SK-N-SH (cell line): ENCODE data around the gene FAM124A. TPM values are rescaled to one million over a fixed set of nuclear protein-coding genes. Genes with fewer than 3 reads are reported as not detected.

Experiments used
- CTCF ChIA-PET: fragments of 300-600, 350-600 bp; formaldehyde crosslinking; extraction: SDS; loops from one replicate; lab custom pipeline; 2021; lab: Yijun Ruan, JAX
- POLR2A ChIA-PET: fragments of 350-600 bp; sonication (Branson Sonifier 250); formaldehyde crosslinking; extraction: SDS; loops from one replicate; lab custom pipeline; 2020; ENCODE audit warnings: antibody characterized with exemption, inconsistent platforms; lab: Yijun Ruan, JAX
- DNase-seq: peaks from one replicate; pipeline ENCODE4 v3.0.0; 2012
- H2AFZ ChIP-seq: fragments of 200-600 bp; sonication (generic); 2 replicates; pipeline ENCODE4 v1.8.1; 2016; ENCODE audit warnings: antibody characterized with exemption, mild to moderate bottlenecking, low read depth
- H3F3A ChIP-seq: fragments of 200-600 bp; sonication (generic); replicated peaks from 2 replicates; pipeline ENCODE3; 2016; ENCODE audit warnings: antibody characterized with exemption, mild to moderate bottlenecking; ENCODE audit not compliant: insufficient read depth
- H3K27ac ChIP-seq, 2 experiments: fragments of 200-500 bp in 1 of 2; fragments of 200-600 bp in 1 of 2; sonication (Bioruptor generic) in 1 of 2; sonication (generic), shearing (Covaris generic) in 1 of 2; 2 replicates each; pipeline versions ENCODE4 v1.5.1 to v1.6.1; 2014 to 2016; ENCODE audit warnings: low read depth in 2 of 2, inconsistent platforms in 1 of 2, low read length in 1 of 2, mild to moderate bottlenecking in 1 of 2, mixed read lengths in 1 of 2
- H3K27me3 ChIP-seq: fragments of 200-600 bp; sonication (generic), shearing (Covaris generic); 2 replicates; pipeline ENCODE4 v1.6.1; 2016; ENCODE audit warnings: mixed run types; ENCODE audit not compliant: insufficient read depth
- H3K36me3 ChIP-seq, 2 experiments: fragments of 200-500 bp in 1 of 2; fragments of 200-600 bp in 1 of 2; sonication (Bioruptor generic) in 1 of 2; sonication (generic) in 1 of 2; replicated peaks in 1 of 2; 2 replicates each; pipeline versions ENCODE3 to v1.5.1; 2014 to 2016; ENCODE audit warnings: low read length in 1 of 2, mild to moderate bottlenecking in 1 of 2; ENCODE audit not compliant: insufficient read depth in 2 of 2, control insufficient read depth in 1 of 2
- H3K4me1 ChIP-seq, 2 experiments: fragments of 200-500 bp in 1 of 2; fragments of 200-600 bp in 1 of 2; sonication (Bioruptor generic) in 1 of 2; sonication (generic), shearing (Covaris generic) in 1 of 2; 2 replicates each; pipeline versions ENCODE4 v1.5.1 to v1.6.1; 2014 to 2016; ENCODE audit warnings: low read depth in 1 of 2, low read length in 1 of 2, mixed run types in 1 of 2; ENCODE audit not compliant: insufficient read depth in 2 of 2, control insufficient read depth in 1 of 2
- H3K4me2 ChIP-seq: fragments of 200-600 bp; sonication (generic), shearing (Covaris generic); 2 replicates; pipeline ENCODE4 v1.6.1; 2017; ENCODE audit warnings: mixed run types
- H3K4me3 ChIP-seq, 2 experiments: fragments of 200-500 bp in 1 of 2; fragments of 200-600 bp in 1 of 2; sonication (Bioruptor generic) in 1 of 2; sonication (generic), shearing (Covaris generic) in 1 of 2; 2 replicates each; pipeline versions ENCODE4 v1.5.1 to v1.8.1; 2014 to 2016; ENCODE audit warnings: low read depth in 2 of 2, inconsistent platforms in 1 of 2, low read length in 1 of 2, mild to moderate bottlenecking in 1 of 2, mixed read lengths in 1 of 2, moderate library complexity in 1 of 2
- H3K79me2 ChIP-seq: fragments of 200-600 bp; sonication (generic); 2 replicates; pipeline ENCODE4 v1.8.1; 2017; ENCODE audit warnings: mild to moderate bottlenecking; ENCODE audit not compliant: insufficient read depth
- H3K9ac ChIP-seq: fragments of 200-600 bp; sonication (generic); 2 replicates; pipeline ENCODE4 v1.6.1; 2017; ENCODE audit warnings: mixed run types
- H3K9me2 ChIP-seq: fragments of 200-600 bp; sonication (generic); 2 replicates; pipeline ENCODE4 v1.6.1; 2017; ENCODE audit warnings: mixed run types
- H3K9me3 ChIP-seq: fragments of 200-600 bp; sonication (generic); 2 replicates; pipeline ENCODE4 v1.6.1; 2017; ENCODE audit warnings: mixed run types, mild to moderate bottlenecking, moderate library complexity
- H4K20me1 ChIP-seq: fragments of 200-600 bp; sonication (generic); 2 replicates; pipeline ENCODE4 v1.6.1; 2017; ENCODE audit warnings: mild to moderate bottlenecking, mixed run types; ENCODE audit not compliant: insufficient read depth
- CHD2 ChIP-seq: fragments of 150-350 bp; IDR thresholded peaks from 2 replicates; pipeline ENCODE4 v1.6.1; 2018; ENCODE audit warnings: low read length; ENCODE audit not compliant: partially characterized antibody
- CTCF ChIP-seq: fragments of 200-600 bp; sonication (generic); IDR thresholded peaks from 2 replicates; pipeline ENCODE4 v1.6.1; 2017; ENCODE audit warnings: antibody characterized with exemption, mild to moderate bottlenecking, moderate library complexity
- ELF1 ChIP-seq: IDR thresholded peaks from 2 replicates; pipeline ENCODE4 v1.4.0; 2012
- EP300 ChIP-seq, 2 experiments: IDR thresholded peaks; 2 replicates each; pipeline versions ENCODE4 v1.4.0 to v1.6.1; 2012; ENCODE audit warnings: borderline replicate concordance in 1 of 2, low read depth in 1 of 2, low read length in 1 of 2
- EZH2phosphoT487 ChIP-seq: fragments of 200-600 bp; sonication (generic); IDR thresholded peaks from 2 replicates; pipeline ENCODE4 v1.6.1; 2017; ENCODE audit warnings: low read depth, mixed run types, mild to moderate bottlenecking, antibody characterized with exemption, moderate library complexity, borderline replicate concordance
- FOXJ3 ChIP-seq: sonication (generic); formaldehyde crosslinking; IDR thresholded peaks from 2 replicates; pipeline ENCODE4 v1.5.1; 2020; ENCODE audit warnings: mild to moderate bottlenecking, missing genetic modification reagents
- FOXM1 ChIP-seq: IDR thresholded peaks from 2 replicates; pipeline ENCODE4 v1.4.0; 2012; ENCODE audit warnings: low read depth, mild to moderate bottlenecking
- JUND ChIP-seq: IDR thresholded peaks from 2 replicates; pipeline ENCODE4 v1.4.0; 2012
- NFIC ChIP-seq: IDR thresholded peaks from 2 replicates; pipeline ENCODE4 v1.4.0; 2012; ENCODE audit warnings: borderline replicate concordance
- REST ChIP-seq: IDR thresholded peaks from 2 replicates; pipeline ENCODE4 v1.6.1; 2012; ENCODE audit warnings: mild to moderate bottlenecking, low read depth, low read length, moderate library complexity
- RFX5 ChIP-seq: IDR thresholded peaks from 2 replicates; pipeline ENCODE4 v1.6.1; 2012; ENCODE audit warnings: mild to moderate bottlenecking, improper control_type of control experiment, low read length
- RXRA ChIP-seq: IDR thresholded peaks from 2 replicates; pipeline ENCODE4 v1.4.0; 2012; ENCODE audit warnings: low read depth, mild to moderate bottlenecking, borderline replicate concordance
- SMC3 ChIP-seq: IDR thresholded peaks from 2 replicates; pipeline ENCODE4 v1.6.1; 2012; ENCODE audit warnings: low read depth, low read length, improper control_type of control experiment
- TAF1 ChIP-seq: IDR thresholded peaks from 2 replicates; pipeline ENCODE4 v1.6.1; 2012; ENCODE audit warnings: low read depth, mild to moderate bottlenecking, low read length, moderate library complexity, borderline replicate concordance
- WGBS: methylation state at CpG from one replicate; pipeline ENCODE4 v1.1.6; 2017; ENCODE audit warnings: low lambda C conversion rate; 5-methylcytosine and 5-hydroxymethylcytosine counted together
- polyA plus RNA-seq, 3 experiments: library from polyadenylated mRNA; depleted of rRNA; stranded (reverse); fragments of >200 nt; gene quantifications; 2 replicates each; pipeline ENCODE4 v1.2.3, GENCODE V29; 2012
- TF ChIP-seq, protein P1 (sequence below): fragments of 150-350 bp; IDR thresholded peaks from 2 replicates; pipeline ENCODE4 v1.6.1; 2016; ENCODE audit warnings: mild to moderate bottlenecking, low read depth, low read length

The FAM124A gene
- polyA plus RNA-seq, 1 of the 3 experiments (the other 2 are of a cell fraction) = 1.5 TPM

DNA sequence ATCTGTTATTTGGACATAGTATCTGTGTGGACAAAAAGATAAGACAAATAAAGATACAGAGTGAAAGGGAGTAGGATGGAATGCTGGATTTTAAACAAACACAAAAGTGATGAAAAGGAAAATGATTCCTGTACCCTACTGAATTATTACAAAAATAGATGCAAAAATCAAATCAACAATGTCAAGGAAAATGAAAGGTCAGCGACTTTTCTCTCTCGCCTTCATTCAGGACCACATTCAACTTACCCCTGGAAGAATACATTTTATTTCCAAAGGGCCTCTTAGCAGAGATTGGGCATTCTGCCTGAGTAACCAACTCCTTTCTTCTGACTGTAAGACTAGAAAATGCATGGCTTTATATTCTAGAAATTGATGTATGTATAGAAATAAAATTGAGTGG, 28.8 kb upstream of the FAM124A start:
- Histone ChIP-seq H3K9me2 (no peaks in the 10 kb centered on the region), H3K9me3 (no peaks in the 10 kb centered on the region), H3K27me3 (no peaks in the 10 kb centered on the region), H3K27ac (no peak overlapping the region), H3F3A (no peaks in the 10 kb centered on the region), H3K9ac (no peak overlapping the region), H3K4me1 (peaks cover 0 to 4% of the 10 kb centered on the region in 2 experiments; a peak in 2 of 4 replicates), H4K20me1 (no peaks in the 10 kb centered on the region), H2AFZ (no peak overlapping the region), H3K4me3 (no peak overlapping the region), H3K79me2 (no peaks in the 10 kb centered on the region), H3K4me2 (no peak overlapping the region), H3K36me3 (no peaks in the 10 kb centered on the region)
- no peak for DNase-seq
- no peak for TF ChIP-seq ELF1
- TF ChIP-seq, protein P1, sequence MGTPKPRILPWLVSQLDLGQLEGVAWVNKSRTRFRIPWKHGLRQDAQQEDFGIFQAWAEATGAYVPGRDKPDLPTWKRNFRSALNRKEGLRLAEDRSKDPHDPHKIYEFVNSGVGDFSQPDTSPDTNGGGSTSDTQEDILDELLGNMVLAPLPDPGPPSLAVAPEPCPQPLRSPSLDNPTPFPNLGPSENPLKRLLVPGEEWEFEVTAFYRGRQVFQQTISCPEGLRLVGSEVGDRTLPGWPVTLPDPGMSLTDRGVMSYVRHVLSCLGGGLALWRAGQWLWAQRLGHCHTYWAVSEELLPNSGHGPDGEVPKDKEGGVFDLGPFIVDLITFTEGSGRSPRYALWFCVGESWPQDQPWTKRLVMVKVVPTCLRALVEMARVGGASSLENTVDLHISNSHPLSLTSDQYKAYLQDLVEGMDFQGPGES = no peak
- no peak for TF ChIP-seq EP300 (IDR thresholded peaks at IDR 0.05; ENCODE audit: borderline replicate concordance in 1 of 2, low read depth in 1 of 2, low read length in 1 of 2)
- no peak for TF ChIP-seq CHD2
- TF ChIP-seq FOXM1 = no peak
- no peak for TF ChIP-seq RFX5
- TF ChIP-seq FOXJ3 = no peak
- TF ChIP-seq NFIC = no peak
- TF ChIP-seq EZH2phosphoT487 = no peak
- no peak for TF ChIP-seq REST
- no peak for TF ChIP-seq SMC3
- TF ChIP-seq JUND = no peak
- TF ChIP-seq CTCF = no peak
- TF ChIP-seq TAF1 = no peak
- TF ChIP-seq RXRA = no peak
- 60% methylated on average over 2 of the region's 2 CpGs for WGBS
- ChIA-PET CTCF (interaction anchor here (1.4 to 2.0 kb wide), 2 partner anchors 44 to 93 kb away, joined by 3 to 8 read pairs; no protein-coding TSS in a partner anchor), POLR2A (interaction anchor here (1.0 kb wide), 1 partner anchor 260 kb away, joined by 3 read pairs; the partner anchor contains the start of gene INTS6)
